ENCODE data around the gene CASZ1. TPM values are rescaled to one million over a fixed set of nuclear protein-coding genes. Genes with fewer than 3 reads are reported as not detected.

CASZ1 gene
- polyA plus RNA-seq, 6 donors from 2014 or later: 2.6 to 5.6 (median 3.8) TPM

- Mint-ChIP-seq H3K4me1 (peaks cover 18 to 59% (median 29%) of the 10 kb centered on the region in 3 donors), H3K27ac (peak overlapping the region in 1 of 6 donors; percentile 81), H3K27me3 (no peaks in the 10 kb centered on the region), H3K4me3 (no peak overlapping the region), H3K36me3 (no peaks in the 10 kb centered on the region), H3K9me3 (no peaks in the 10 kb centered on the region)
- no peak for DNase-seq
- ATAC-seq (ENCODE audit: low read depth in 2 of 2): no peak
Observed at GRCh38 chr1:10677491-10678391, 118.7 kb downstream of the CASZ1 start.

GRCh38 chr1:10676963-10677362, 119.5 kb downstream of the CASZ1 start:
- H3K27me3 Mint-ChIP-seq: no peaks in the 10 kb centered on the region
- H3K9me3 Mint-ChIP-seq: no peaks in the 10 kb centered on the region
- H3K4me1 Mint-ChIP-seq: peaks cover 21 to 57% (median 32%) of the 10 kb centered on the region in 3 donors
- no peak overlapping the region for H3K4me3 Mint-ChIP-seq
- H3K27ac Mint-ChIP-seq: peak overlapping the region in 1 of 6 donors; percentile 81
- ATAC-seq (ENCODE audit: low read depth in 2 of 2) (no peak), DNase-seq (no peak)
- H3K36me3 Mint-ChIP-seq: no peaks in the 10 kb centered on the region

- peaks cover 26 to 53% (median 30%) of the 10 kb centered on the region in 3 donors for H3K4me1 Mint-ChIP-seq
- DNase-seq (no peak), ATAC-seq (ENCODE audit: low read depth in 2 of 2) (no peak)
- H3K4me3 Mint-ChIP-seq: no peak overlapping the region
- peak overlapping the region in 1 of 6 donors; percentile 81 for H3K27ac Mint-ChIP-seq
- H3K27me3 Mint-ChIP-seq: no peaks in the 10 kb centered on the region
- H3K36me3 Mint-ChIP-seq: no peaks in the 10 kb centered on the region
- H3K9me3 Mint-ChIP-seq: no peaks in the 10 kb centered on the region
Observed at GRCh38 chr1:10675813-10676212, 120.6 kb downstream of the CASZ1 start.

- ATAC-seq (ENCODE audit: low read depth in 2 of 2) (no peak), DNase-seq (no peak)
- Mint-ChIP-seq H3K27ac (peak overlapping the region in 2 of 6 donors; percentile 68 to 69), H3K36me3 (no peaks in the 10 kb centered on the region), H3K9me3 (no peaks in the 10 kb centered on the region), H3K27me3 (no peaks in the 10 kb centered on the region), H3K4me3 (peak overlapping the region in 1 of 8 donors; percentile 40), H3K4me1 (peaks cover 34 to 60% (median 34%) of the 10 kb centered on the region in 3 donors)
Observed at GRCh38 chr1:10674700-10675609, 121.5 kb downstream of the CASZ1 start.

- Mint-ChIP-seq H3K4me3 (no peak overlapping the region), H3K27ac (no peak overlapping the region)
Observed at GRCh38 chr1:10674222-10674621, 122.2 kb downstream of the CASZ1 start.

GRCh38 chr1:10673109-10673711, 123.2 kb downstream of the CASZ1 start:
- Mint-ChIP-seq H3K27me3 (no peaks in the 10 kb centered on the region), H3K9me3 (no peaks in the 10 kb centered on the region), H3K36me3 (no peaks in the 10 kb centered on the region), H3K27ac (peak overlapping the region in 1 of 6 donors; percentile 18), H3K4me3 (peak overlapping the region in 1 of 8 donors; percentile 22), H3K4me1 (peaks cover 28 to 47% (median 30%) of the 10 kb centered on the region in 3 donors)
- ATAC-seq (ENCODE audit: low read depth in 2 of 2) (no peak), DNase-seq (no peak)

More at GRCh38 chr1:10674222-10674621, 122.2 kb downstream of the CASZ1 start:
- Mint-ChIP-seq H3K4me1 (peaks cover 28 to 52% (median 30%) of the 10 kb centered on the region in 3 donors), H3K9me3 (no peaks in the 10 kb centered on the region), H3K27me3 (no peaks in the 10 kb centered on the region), H3K36me3 (no peaks in the 10 kb centered on the region)
- DNase-seq (no peak), ATAC-seq (ENCODE audit: low read depth in 2 of 2) (no peak)

- no peak for ATAC-seq (ENCODE audit: low read depth in 2 of 2)
- Mint-ChIP-seq H3K4me3 (peak overlapping the region in 1 of 8 donors; percentile 66), H3K36me3 (no peaks in the 10 kb centered on the region), H3K27me3 (no peaks in the 10 kb centered on the region), H3K9me3 (no peaks in the 10 kb centered on the region), H3K4me1 (peaks cover 25 to 43% (median 28%) of the 10 kb centered on the region in 3 donors), H3K27ac (peak overlapping the region in 1 of 6 donors; percentile 63)
- DNase-seq: no peak
Observed at GRCh38 chr1:10672343-10673050, 123.9 kb downstream of the CASZ1 start.

GRCh38 chr1:10671622-10672342, 124.7 kb downstream of the CASZ1 start:
- Mint-ChIP-seq H3K4me1 (peaks cover 22 to 35% (median 24%) of the 10 kb centered on the region in 3 donors), H3K9me3 (no peaks in the 10 kb centered on the region), H3K36me3 (no peaks in the 10 kb centered on the region), H3K27ac (peak overlapping the region in 1 of 6 donors; percentile 13), H3K4me3 (no peak overlapping the region), H3K27me3 (no peaks in the 10 kb centered on the region)
- DNase-seq (no peak), ATAC-seq (ENCODE audit: low read depth in 2 of 2) (peak in 1 of 2 donors; percentile 11)

GRCh38 chr1:10671090-10671489, 125.4 kb downstream of the CASZ1 start:
- Mint-ChIP-seq H3K4me3 (peak overlapping the region in 1 of 8 donors; percentile 35), H3K27ac (peak overlapping the region in 1 of 6 donors; percentile 13)

GRCh38 chr1:10670190-10670589, 126.3 kb downstream of the CASZ1 start:
- H3K36me3 Mint-ChIP-seq: no peaks in the 10 kb centered on the region
- H3K4me3 Mint-ChIP-seq: no peak overlapping the region
- H3K27me3 Mint-ChIP-seq: no peaks in the 10 kb centered on the region
- ATAC-seq (ENCODE audit: low read depth in 2 of 2): no peak
- no peak for DNase-seq
- no peak overlapping the region for H3K27ac Mint-ChIP-seq
- H3K4me1 Mint-ChIP-seq: peaks cover 16 to 27% (median 22%) of the 10 kb centered on the region in 3 donors
- no peaks in the 10 kb centered on the region for H3K9me3 Mint-ChIP-seq

More at GRCh38 chr1:10671090-10671489, 125.4 kb downstream of the CASZ1 start:
- H3K4me1 Mint-ChIP-seq: peaks cover 16 to 29% (median 22%) of the 10 kb centered on the region in 3 donors
- peak; percentile 34 to 51 for ATAC-seq (ENCODE audit: low read depth in 2 of 2)
- no peak for DNase-seq
- no peaks in the 10 kb centered on the region for H3K36me3 Mint-ChIP-seq
- no peaks in the 10 kb centered on the region for H3K9me3 Mint-ChIP-seq
- no peaks in the 10 kb centered on the region for H3K27me3 Mint-ChIP-seq

- Mint-ChIP-seq H3K9me3 (no peaks in the 10 kb centered on the region), H3K4me1 (peaks cover 16 to 27% (median 22%) of the 10 kb centered on the region in 3 donors), H3K4me3 (no peak overlapping the region), H3K27me3 (no peaks in the 10 kb centered on the region), H3K27ac (no peak overlapping the region), H3K36me3 (no peaks in the 10 kb centered on the region)
- DNase-seq (no peak), ATAC-seq (ENCODE audit: low read depth in 2 of 2) (no peak)
Observed at GRCh38 chr1:10669570-10669969, 126.9 kb downstream of the CASZ1 start.
